ENCODE results near the gene WNT3.

The WNT3 gene

DNA sequence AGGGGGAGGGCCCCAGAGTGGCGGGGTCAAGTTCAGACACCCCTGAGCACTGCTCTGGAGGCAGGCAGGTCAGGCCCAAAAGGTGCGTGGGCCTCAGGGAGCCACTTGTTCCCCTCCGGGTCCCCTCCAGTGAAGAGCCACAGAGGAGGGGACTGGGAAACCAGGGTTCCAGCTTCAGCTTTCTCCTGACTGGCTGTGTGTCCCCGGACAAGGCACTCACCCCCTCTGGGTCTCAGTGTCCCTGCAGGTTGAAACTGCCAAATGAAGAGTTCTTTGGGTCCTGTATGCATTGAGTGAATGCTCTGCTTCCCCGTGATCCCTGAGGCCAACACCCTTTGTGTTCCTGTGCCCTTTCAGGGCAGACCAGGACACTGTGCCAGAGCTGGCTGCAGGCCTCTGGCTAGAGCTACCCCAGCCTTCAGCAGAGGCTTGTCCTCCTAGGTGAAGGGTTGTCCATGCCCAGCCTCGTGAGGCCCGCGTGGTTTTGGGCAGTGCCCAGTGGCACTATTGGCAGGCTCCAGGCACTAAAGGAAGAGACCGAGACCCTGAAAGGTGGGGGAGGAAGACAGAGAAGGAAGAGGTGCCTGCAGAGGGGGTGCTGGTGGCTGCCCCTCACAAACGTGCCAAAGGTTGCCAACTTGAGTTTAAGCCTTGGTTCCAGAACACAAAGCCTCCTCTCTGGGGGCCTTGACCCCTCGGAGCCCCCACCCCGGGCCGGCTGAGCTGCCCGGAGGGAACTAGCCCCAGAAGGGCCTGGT is 13.3 kb upstream of the WNT3 start:
- no peak overlapping the region for H3K4me2 ChIP-seq (ENCODE audit: low read length)

DNA sequence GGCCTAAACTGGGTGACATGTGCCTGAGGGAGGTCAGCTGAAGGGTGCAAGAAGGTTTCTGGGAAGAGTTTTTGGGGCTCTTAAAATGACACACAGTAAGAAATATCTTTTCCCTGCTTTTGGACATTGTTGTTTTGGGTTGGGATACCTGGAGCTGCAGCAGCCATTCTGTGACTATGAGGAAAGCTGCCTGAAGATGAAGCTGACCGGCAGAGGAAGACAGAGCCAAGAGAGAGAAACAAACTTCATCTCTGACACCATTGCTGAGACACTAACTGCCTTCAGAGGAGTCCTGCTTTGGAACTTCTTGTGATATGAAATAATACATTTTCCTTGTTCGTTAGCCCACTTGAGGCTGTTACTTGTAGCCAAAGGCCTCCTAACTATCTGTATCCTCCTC is 8.8 kb upstream of the WNT3 start:
- Histone ChIP-seq H3K36me3 (ENCODE audit: insufficient read depth, low read length) (no peaks in the 10 kb centered on the region), H3K4me3 (ENCODE audit: low read depth, low read length, poor library complexity, severe bottlenecking) (no peak overlapping the region)

More for the DNA sequence above, 13.3 kb upstream of the WNT3 start:
- no peak overlapping the region for H3K4me3 ChIP-seq (ENCODE audit: low read depth, low read length, poor library complexity, severe bottlenecking)
- no peaks in the 10 kb centered on the region for H3K36me3 ChIP-seq (ENCODE audit: insufficient read depth, low read length)
- TF ChIP-seq, protein P1, sequence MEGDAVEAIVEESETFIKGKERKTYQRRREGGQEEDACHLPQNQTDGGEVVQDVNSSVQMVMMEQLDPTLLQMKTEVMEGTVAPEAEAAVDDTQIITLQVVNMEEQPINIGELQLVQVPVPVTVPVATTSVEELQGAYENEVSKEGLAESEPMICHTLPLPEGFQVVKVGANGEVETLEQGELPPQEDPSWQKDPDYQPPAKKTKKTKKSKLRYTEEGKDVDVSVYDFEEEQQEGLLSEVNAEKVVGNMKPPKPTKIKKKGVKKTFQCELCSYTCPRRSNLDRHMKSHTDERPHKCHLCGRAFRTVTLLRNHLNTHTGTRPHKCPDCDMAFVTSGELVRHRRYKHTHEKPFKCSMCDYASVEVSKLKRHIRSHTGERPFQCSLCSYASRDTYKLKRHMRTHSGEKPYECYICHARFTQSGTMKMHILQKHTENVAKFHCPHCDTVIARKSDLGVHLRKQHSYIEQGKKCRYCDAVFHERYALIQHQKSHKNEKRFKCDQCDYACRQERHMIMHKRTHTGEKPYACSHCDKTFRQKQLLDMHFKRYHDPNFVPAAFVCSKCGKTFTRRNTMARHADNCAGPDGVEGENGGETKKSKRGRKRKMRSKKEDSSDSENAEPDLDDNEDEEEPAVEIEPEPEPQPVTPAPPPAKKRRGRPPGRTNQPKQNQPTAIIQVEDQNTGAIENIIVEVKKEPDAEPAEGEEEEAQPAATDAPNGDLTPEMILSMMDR (IDR thresholded peaks at IDR 0.05; ENCODE audit: low read length), result no peak
- TF ChIP-seq EZH2 (IDR thresholded peaks at IDR 0.05; ENCODE audit: borderline replicate concordance, low read length), result no peak
- no peaks in the 10 kb centered on the region for H3K9me3 ChIP-seq (ENCODE audit: low read length)
- H3K27ac ChIP-seq (ENCODE audit: low read depth, low read length, poor library complexity, severe bottlenecking), result no peak overlapping the region
- no peaks in the 10 kb centered on the region for H4K20me1 ChIP-seq (ENCODE audit: insufficient read depth, low read length)
- H3K9ac ChIP-seq (ENCODE audit: low read length), result no peak overlapping the region
- no peaks in the 10 kb centered on the region for H3K79me2 ChIP-seq (ENCODE audit: insufficient read depth, low read length)
- no peaks in the 10 kb centered on the region for H3K9me2 ChIP-seq (ENCODE audit: low read depth, low read length)
- no peak overlapping the region for H2AFZ ChIP-seq (ENCODE audit: low read length)
- no peaks in the 10 kb centered on the region for H3K27me3 ChIP-seq (ENCODE audit: insufficient read depth, low read length)
- no peaks in the 10 kb centered on the region for H3K4me1 ChIP-seq (ENCODE audit: insufficient read depth, low read length, severe bottlenecking)
- no peaks in the 10 kb centered on the region for H3F3A ChIP-seq (ENCODE audit: insufficient read depth, low read length)

DNA sequence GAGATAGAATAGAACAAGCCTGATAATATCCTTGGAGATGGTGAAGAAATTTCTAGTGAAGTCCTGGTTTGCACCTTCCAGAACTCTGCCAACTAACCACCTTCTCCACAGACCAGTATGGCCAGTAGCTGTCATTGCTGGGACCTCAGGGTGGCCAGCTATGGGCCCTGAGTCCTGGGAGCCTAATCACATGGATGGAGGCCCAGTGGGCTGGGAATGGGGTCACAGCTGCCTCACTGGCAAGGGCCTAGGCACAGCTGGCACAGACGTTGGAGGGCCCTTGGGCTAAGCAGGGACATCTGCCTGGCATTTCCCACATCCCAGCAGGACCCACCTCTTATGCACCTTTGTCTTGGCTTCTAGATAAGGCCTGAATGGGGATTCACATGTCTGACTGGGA is 7.6 kb upstream of the WNT3 start:
- no peaks in the 10 kb centered on the region for H3K9me3 ChIP-seq (ENCODE audit: low read length)
- no peaks in the 10 kb centered on the region for H3K79me2 ChIP-seq (ENCODE audit: insufficient read depth, low read length)
- H3K4me3 ChIP-seq (ENCODE audit: low read depth, low read length, poor library complexity, severe bottlenecking), result no peak overlapping the region
- no peak overlapping the region for H3K27ac ChIP-seq (ENCODE audit: low read depth, low read length, poor library complexity, severe bottlenecking)
- no peak overlapping the region for H3K9ac ChIP-seq (ENCODE audit: low read length)
- no peak for TF ChIP-seq EZH2 (IDR thresholded peaks at IDR 0.05; ENCODE audit: borderline replicate concordance, low read length)
- TF ChIP-seq, protein P1 (IDR thresholded peaks at IDR 0.05; ENCODE audit: low read length), result no peak
- no peaks in the 10 kb centered on the region for H3K36me3 ChIP-seq (ENCODE audit: insufficient read depth, low read length)
- H3K9me2 ChIP-seq (ENCODE audit: low read depth, low read length), result no peaks in the 10 kb centered on the region
- H3F3A ChIP-seq (ENCODE audit: insufficient read depth, low read length), result no peaks in the 10 kb centered on the region
- no peak overlapping the region for H3K4me2 ChIP-seq (ENCODE audit: low read length)
- H4K20me1 ChIP-seq (ENCODE audit: insufficient read depth, low read length), result no peaks in the 10 kb centered on the region
- H3K27me3 ChIP-seq (ENCODE audit: insufficient read depth, low read length), result no peaks in the 10 kb centered on the region
- H2AFZ ChIP-seq (ENCODE audit: low read length), result no peak overlapping the region
- H3K4me1 ChIP-seq (ENCODE audit: insufficient read depth, low read length, severe bottlenecking), result peaks cover 14% of the 10 kb centered on the region

More for the DNA sequence above, 8.8 kb upstream of the WNT3 start:
- Histone ChIP-seq H3K9me2 (ENCODE audit: low read depth, low read length) (no peaks in the 10 kb centered on the region), H3F3A (ENCODE audit: insufficient read depth, low read length) (no peaks in the 10 kb centered on the region), H2AFZ (ENCODE audit: low read length) (no peak overlapping the region), H3K27me3 (ENCODE audit: insufficient read depth, low read length) (no peaks in the 10 kb centered on the region), H4K20me1 (ENCODE audit: insufficient read depth, low read length) (no peaks in the 10 kb centered on the region), H3K9ac (ENCODE audit: low read length) (no peak overlapping the region), H3K4me2 (ENCODE audit: low read length) (no peak overlapping the region), H3K79me2 (ENCODE audit: insufficient read depth, low read length) (no peaks in the 10 kb centered on the region), H3K27ac (ENCODE audit: low read depth, low read length, poor library complexity, severe bottlenecking) (no peak overlapping the region), H3K4me1 (ENCODE audit: insufficient read depth, low read length, severe bottlenecking) (peaks cover 4% of the 10 kb centered on the region), H3K9me3 (ENCODE audit: low read length) (no peaks in the 10 kb centered on the region)
- no peak for TF ChIP-seq EZH2 (IDR thresholded peaks at IDR 0.05; ENCODE audit: borderline replicate concordance, low read length)
- TF ChIP-seq, protein P1 (IDR thresholded peaks at IDR 0.05; ENCODE audit: low read length), result no peak

All from OCI-LY1 (cell line).